B cell (primary cell): ENCODE measurements around the gene SLC43A2.

Experiments used
- EZH2 ChIP-seq: IDR thresholded peaks from 2 replicates; pipeline ENCODE4 v1.6.1; 2012; ENCODE audit warnings: borderline replicate concordance, low read depth, mild to moderate bottlenecking, moderate library complexity, low read length; ENCODE audit not compliant: insufficient read depth, poor library complexity, severe bottlenecking
- TF ChIP-seq, protein P1 (sequence below): fragments of 200-600 bp; IDR thresholded peaks from one replicate; pipeline ENCODE4 v1.8.0; 2022; ENCODE audit warnings: antibody characterized with exemption, mild to moderate bottlenecking

GRCh38 chr17:1559047-1560043 is 69.3 kb downstream of the SLC43A2 start:
- TF ChIP-seq, protein P1, sequence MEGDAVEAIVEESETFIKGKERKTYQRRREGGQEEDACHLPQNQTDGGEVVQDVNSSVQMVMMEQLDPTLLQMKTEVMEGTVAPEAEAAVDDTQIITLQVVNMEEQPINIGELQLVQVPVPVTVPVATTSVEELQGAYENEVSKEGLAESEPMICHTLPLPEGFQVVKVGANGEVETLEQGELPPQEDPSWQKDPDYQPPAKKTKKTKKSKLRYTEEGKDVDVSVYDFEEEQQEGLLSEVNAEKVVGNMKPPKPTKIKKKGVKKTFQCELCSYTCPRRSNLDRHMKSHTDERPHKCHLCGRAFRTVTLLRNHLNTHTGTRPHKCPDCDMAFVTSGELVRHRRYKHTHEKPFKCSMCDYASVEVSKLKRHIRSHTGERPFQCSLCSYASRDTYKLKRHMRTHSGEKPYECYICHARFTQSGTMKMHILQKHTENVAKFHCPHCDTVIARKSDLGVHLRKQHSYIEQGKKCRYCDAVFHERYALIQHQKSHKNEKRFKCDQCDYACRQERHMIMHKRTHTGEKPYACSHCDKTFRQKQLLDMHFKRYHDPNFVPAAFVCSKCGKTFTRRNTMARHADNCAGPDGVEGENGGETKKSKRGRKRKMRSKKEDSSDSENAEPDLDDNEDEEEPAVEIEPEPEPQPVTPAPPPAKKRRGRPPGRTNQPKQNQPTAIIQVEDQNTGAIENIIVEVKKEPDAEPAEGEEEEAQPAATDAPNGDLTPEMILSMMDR, result no peak
- TF ChIP-seq EZH2, result no peak
